Endodermal cell (in vitro differentiated cells): ENCODE data around the gene CD40LG. TPM values are rescaled to one million over a fixed set of nuclear protein-coding genes. Genes with fewer than 3 reads are reported as not detected.

Experiments used
- DNase-seq: peaks from one replicate; pipeline ENCODE4 v3.0.0-alpha.2; 2017
- H3K27ac ChIP-seq: 2 replicates; pipeline ENCODE4 v1.5.1; 2013; ENCODE audit warnings: mild to moderate bottlenecking, low read depth, low read length, moderate library complexity
- H3K27me3 ChIP-seq: 2 replicates; pipeline ENCODE4 v1.6.1; 2013; ENCODE audit warnings: mild to moderate bottlenecking, low read length, moderate library complexity; ENCODE audit not compliant: insufficient read depth, control insufficient read depth, poor library complexity, severe bottlenecking
- H3K36me3 ChIP-seq: 2 replicates; pipeline ENCODE4 v1.7.0; 2013; ENCODE audit warnings: mild to moderate bottlenecking, low read length, moderate library complexity; ENCODE audit not compliant: control insufficient read depth, insufficient read depth
- H3K4me1 ChIP-seq: one replicate; pipeline ENCODE4 v1.7.0; 2013; ENCODE audit warnings: low read length; ENCODE audit not compliant: control insufficient read depth, insufficient read depth
- H3K4me3 ChIP-seq: 2 replicates; pipeline ENCODE4 v1.5.1; 2013; ENCODE audit warnings: mild to moderate bottlenecking, low read length, moderate library complexity
- H3K9ac ChIP-seq: 2 replicates; pipeline ENCODE4 v1.6.1; 2013; ENCODE audit warnings: mild to moderate bottlenecking, low read length, moderate library complexity; ENCODE audit not compliant: poor library complexity, severe bottlenecking; ENCODE audit errors: extremely low read depth
- H3K9me3 ChIP-seq: 2 replicates; pipeline ENCODE4 v1.6.1; 2013; ENCODE audit warnings: mild to moderate bottlenecking, low read length, moderate library complexity; ENCODE audit not compliant: control insufficient read depth
- H3K27ac Mint-ChIP-seq: 2 replicates; pipeline ENCODE4 v1.8.0; 2020; ENCODE audit warnings: mixed read lengths
- H3K27me3 Mint-ChIP-seq: 2 replicates; pipeline ENCODE4 v1.8.0; 2021; ENCODE audit warnings: mild to moderate bottlenecking, mixed read lengths; ENCODE audit not compliant: insufficient read depth
- H3K36me3 Mint-ChIP-seq: 2 replicates; pipeline ENCODE4 v1.8.0; 2020; ENCODE audit warnings: low read depth, mixed read lengths
- H3K4me1 Mint-ChIP-seq: 2 replicates; pipeline ENCODE4 v1.8.0; 2020; ENCODE audit warnings: mixed read lengths
- H3K4me3 Mint-ChIP-seq: 2 replicates; pipeline ENCODE4 v1.8.0; 2020; ENCODE audit warnings: mild to moderate bottlenecking, moderate library complexity, mixed read lengths
- H3K9me3 Mint-ChIP-seq: 2 replicates; pipeline ENCODE4 v1.8.0; 2020; ENCODE audit warnings: mild to moderate bottlenecking, mixed read lengths
- CTCF ChIP-seq: fragments of 200-600 bp; sonication (generic); conservative IDR thresholded peaks from 2 replicates; pipeline ENCODE4 v1.5.0; 2021; ENCODE audit warnings: antibody characterized with exemption, mild to moderate bottlenecking
- WGBS, 2 experiments: methylation state at CpG; one replicate each; pipeline versions ENCODE4 v1.1.5 to v1.1.7; 2013; ENCODE audit warnings: missing lambda C conversion rate in 2 of 2, mixed read lengths in 1 of 2; ENCODE audit not compliant: insufficient coverage in 1 of 2, insufficient read length in 1 of 2; 5-methylcytosine and 5-hydroxymethylcytosine counted together
- total RNA-seq, 2 donors: library from RNA; stranded (reverse); fragmentation: NEBNext Ultra II Directional in 1 of 2; extraction: Animal tissue kit (Norgen Biotek cat#: 25700) in 1 of 2; gene quantifications; 2 replicates in 1 of 2; 3 replicates in 1 of 2; pipeline ENCODE4 v1.2.1, GENCODE V29; 2021

CD40LG gene
- total RNA-seq, 2 donors from 2014 or later = not detected

GRCh38 chrX:136674270-136674985 lies 26.5 kb downstream of the CD40LG start:
- no peaks in the 10 kb centered on the region for H3K4me1 Mint-ChIP-seq
- H3K9me3 ChIP-seq = no peaks in the 10 kb centered on the region
- no peak overlapping the region for H3K27ac ChIP-seq
- H3K27me3 Mint-ChIP-seq = no peaks in the 10 kb centered on the region
- H3K36me3 ChIP-seq = no peaks in the 10 kb centered on the region
- H3K4me3 ChIP-seq = no peak overlapping the region
- WGBS, 2 experiments = 82 to 86% methylated on average over 2 to 4 of the region's 5 CpGs
- H3K36me3 Mint-ChIP-seq = no peaks in the 10 kb centered on the region
- no peaks in the 10 kb centered on the region for H3K27me3 ChIP-seq
- no peak overlapping the region for H3K9ac ChIP-seq
- H3K9me3 Mint-ChIP-seq = peaks cover 45% of the 10 kb centered on the region
- no peak overlapping the region for H3K4me3 Mint-ChIP-seq
- no peak for DNase-seq
- no peak overlapping the region for H3K27ac Mint-ChIP-seq
- no peak for TF ChIP-seq CTCF
- H3K4me1 ChIP-seq = no peaks in the 10 kb centered on the region

- 86 to 100% methylated on average over 3 to 6 of the region's 6 CpGs for WGBS, 2 experiments
Observed at GRCh38 chrX:136679531-136679930, 31.6 kb downstream of the CD40LG start.

GRCh38 chrX:136684120-136684519 lies 36.2 kb downstream of the CD40LG start:
- Histone ChIP-seq H3K27ac (no peak overlapping the region), H3K9me3 (no peaks in the 10 kb centered on the region), H3K36me3 (no peaks in the 10 kb centered on the region), H3K4me3 (no peak overlapping the region), H3K27me3 (no peaks in the 10 kb centered on the region), H3K9ac (no peak overlapping the region), H3K4me1 (no peaks in the 10 kb centered on the region)
- Mint-ChIP-seq H3K27me3 (no peaks in the 10 kb centered on the region), H3K36me3 (no peaks in the 10 kb centered on the region), H3K4me1 (peaks cover under 1% of the 10 kb centered on the region), H3K4me3 (no peak overlapping the region), H3K27ac (no peak overlapping the region), H3K9me3 (peaks cover 10% of the 10 kb centered on the region)
- TF ChIP-seq CTCF = no peak
- no peak for DNase-seq
- 91 to 100% methylated on average over 1 to 2 of the region's 5 CpGs for WGBS, 2 experiments

More at GRCh38 chrX:136679531-136679930, 31.6 kb downstream of the CD40LG start:
- no peak for DNase-seq
- Histone ChIP-seq H3K36me3 (no peaks in the 10 kb centered on the region), H3K9me3 (no peaks in the 10 kb centered on the region), H3K4me1 (no peaks in the 10 kb centered on the region), H3K9ac (no peak overlapping the region), H3K27ac (no peak overlapping the region), H3K27me3 (no peaks in the 10 kb centered on the region), H3K4me3 (no peak overlapping the region)
- Mint-ChIP-seq H3K27ac (no peak overlapping the region), H3K27me3 (no peaks in the 10 kb centered on the region), H3K4me1 (no peaks in the 10 kb centered on the region), H3K9me3 (peaks cover 21% of the 10 kb centered on the region), H3K36me3 (no peaks in the 10 kb centered on the region), H3K4me3 (no peak overlapping the region)
- TF ChIP-seq CTCF = no peak
